ENCODE measurements around the gene SCUBE3.

SCUBE3 gene

GRCh38 chr6:35214869-35215664, 1.3 kb downstream of the SCUBE3 start:
- Histone ChIP-seq H3K9me3 (ENCODE audit: insufficient read depth, low read depth, low read length) (no peaks in the 10 kb centered on the region), H3K79me1 (ENCODE audit: low read length) (peaks cover 18% of the 10 kb centered on the region), H4K12ac (ENCODE audit: low read depth, low read length) (no peak overlapping the region), H4K8ac (ENCODE audit: low read depth, low read length) (no peak overlapping the region), H3K18ac (ENCODE audit: low read length) (peak overlapping the region; percentile 11), H2BK12ac (ENCODE audit: low read length) (peak overlapping the region; percentile 71), H3K4me3 (ENCODE audit: low read depth, low read length) (no peak overlapping the region), H3K79me2 (ENCODE audit: control insufficient read depth, insufficient read depth, low read length, poor library complexity) (peaks cover 2% of the 10 kb centered on the region), H2BK5ac (ENCODE audit: low read depth, low read length, poor library complexity) (no peak overlapping the region), H3K36me3 (ENCODE audit: control insufficient read depth in 1 of 2, insufficient read depth in 2 of 2, low read length in 2 of 2) (no peaks in the 10 kb centered on the region), H2AFZ (ENCODE audit: insufficient read depth, low read length, poor library complexity) (no peak overlapping the region), H2BK120ac (ENCODE audit: insufficient read depth, low read length, poor library complexity) (no peak overlapping the region), H3K9ac (ENCODE audit: low read length) (no peak overlapping the region), H3K4me2 (ENCODE audit: low read length) (peak overlapping the region; percentile 85), H3K4me1 (ENCODE audit: control insufficient read depth in 1 of 2, insufficient read depth in 2 of 2, low read length in 2 of 2) (peaks cover 35 to 41% of the 10 kb centered on the region in 2 experiments), H3K4ac (ENCODE audit: low read depth, low read length) (no peak overlapping the region), H3K23ac (ENCODE audit: low read length) (no peak overlapping the region), H3K14ac (ENCODE audit: low read length) (peak overlapping the region; percentile 4), H3K27me3 (ENCODE audit: insufficient read depth, low read length) (peaks cover 8% of the 10 kb centered on the region), H4K91ac (ENCODE audit: low read depth, low read length) (no peak overlapping the region), H2AK5ac (ENCODE audit: low read length) (peak overlapping the region; percentile 48), H3K27ac (ENCODE audit: low read depth, low read length) (no peak overlapping the region)
- no CpG with 5 or more reads among the region's 18 CpGs for WGBS (ENCODE audit: extremely low coverage, insufficient coverage, insufficient read length)
- peak; percentile 24 to 77 for DNase-seq

- peak overlapping the region; percentile 11 for H3K18ac ChIP-seq (ENCODE audit: low read length)
- no peak overlapping the region for H3K4me3 ChIP-seq (ENCODE audit: low read depth, low read length)
- no peak overlapping the region for H4K12ac ChIP-seq (ENCODE audit: low read depth, low read length)
- H3K9ac ChIP-seq (ENCODE audit: low read length), result no peak overlapping the region
- DNase-seq, result no peak
- H3K23ac ChIP-seq (ENCODE audit: low read length), result no peak overlapping the region
- H2BK120ac ChIP-seq (ENCODE audit: insufficient read depth, low read length, poor library complexity), result no peak overlapping the region
- H3K36me3 ChIP-seq (ENCODE audit: control insufficient read depth in 1 of 2, insufficient read depth in 2 of 2, low read length in 2 of 2), result no peaks in the 10 kb centered on the region
- no peak overlapping the region for H4K91ac ChIP-seq (ENCODE audit: low read depth, low read length)
- H2BK12ac ChIP-seq (ENCODE audit: low read length), result peak overlapping the region; percentile 71
- H3K4me1 ChIP-seq (ENCODE audit: control insufficient read depth in 1 of 2, insufficient read depth in 2 of 2, low read length in 2 of 2), result peaks cover 35 to 41% of the 10 kb centered on the region in 2 experiments
- no peak overlapping the region for H4K8ac ChIP-seq (ENCODE audit: low read depth, low read length)
- peak overlapping the region; percentile 85 for H3K4me2 ChIP-seq (ENCODE audit: low read length)
- peaks cover 8% of the 10 kb centered on the region for H3K27me3 ChIP-seq (ENCODE audit: insufficient read depth, low read length)
- H2AFZ ChIP-seq (ENCODE audit: insufficient read depth, low read length, poor library complexity), result no peak overlapping the region
- peak overlapping the region; percentile 48 for H2AK5ac ChIP-seq (ENCODE audit: low read length)
- H3K14ac ChIP-seq (ENCODE audit: low read length), result peak overlapping the region; percentile 4
- H3K4ac ChIP-seq (ENCODE audit: low read depth, low read length), result no peak overlapping the region
- WGBS (ENCODE audit: extremely low coverage, insufficient coverage, insufficient read length), result no CpG with 5 or more reads among the region's 6 CpGs
- no peak overlapping the region for H3K27ac ChIP-seq (ENCODE audit: low read depth, low read length)
- no peaks in the 10 kb centered on the region for H3K9me3 ChIP-seq (ENCODE audit: insufficient read depth, low read depth, low read length)
- H3K79me2 ChIP-seq (ENCODE audit: control insufficient read depth, insufficient read depth, low read length, poor library complexity), result peaks cover 2% of the 10 kb centered on the region
- peaks cover 18% of the 10 kb centered on the region for H3K79me1 ChIP-seq (ENCODE audit: low read length)
- H2BK5ac ChIP-seq (ENCODE audit: low read depth, low read length, poor library complexity), result no peak overlapping the region
These were observed 2.1 kb downstream of the SCUBE3 start for GRCh38 chr6:35215665-35216411.

GRCh38 chr6:35216412-35216732, 2.6 kb downstream of the SCUBE3 start:
- WGBS (ENCODE audit: extremely low coverage, insufficient coverage, insufficient read length), result no CpG with 5 or more reads among the region's 1 CpG
- no peak for DNase-seq

GRCh38 chr6:35216851-35217811, 3.4 kb downstream of the SCUBE3 start:
- Histone ChIP-seq H3K9ac (ENCODE audit: low read length) (no peak overlapping the region), H3K79me1 (ENCODE audit: low read length) (peaks cover 18% of the 10 kb centered on the region), H4K8ac (ENCODE audit: low read depth, low read length) (peak overlapping the region; percentile 29), H3K27ac (ENCODE audit: low read depth, low read length) (peak overlapping the region; percentile 59), H2BK5ac (ENCODE audit: low read depth, low read length, poor library complexity) (peak overlapping the region; percentile 18), H3K4ac (ENCODE audit: low read depth, low read length) (peak overlapping the region; percentile 24), H3K27me3 (ENCODE audit: insufficient read depth, low read length) (peaks cover 8% of the 10 kb centered on the region), H3K4me2 (ENCODE audit: low read length) (peak overlapping the region; percentile 47), H4K91ac (ENCODE audit: low read depth, low read length) (peak overlapping the region; percentile 50), H3K36me3 (ENCODE audit: control insufficient read depth in 1 of 2, insufficient read depth in 2 of 2, low read length in 2 of 2) (no peaks in the 10 kb centered on the region), H3K18ac (ENCODE audit: low read length) (peak overlapping the region; percentile 22), H3K23ac (ENCODE audit: low read length) (no peak overlapping the region), H2BK120ac (ENCODE audit: insufficient read depth, low read length, poor library complexity) (peak overlapping the region; percentile 21), H3K4me3 (ENCODE audit: low read depth, low read length) (no peak overlapping the region), H3K14ac (ENCODE audit: low read length) (peak overlapping the region; percentile 11), H3K9me3 (ENCODE audit: insufficient read depth, low read depth, low read length) (no peaks in the 10 kb centered on the region), H2AFZ (ENCODE audit: insufficient read depth, low read length, poor library complexity) (no peak overlapping the region), H2AK5ac (ENCODE audit: low read length) (peak overlapping the region; percentile 44), H3K4me1 (ENCODE audit: control insufficient read depth in 1 of 2, insufficient read depth in 2 of 2, low read length in 2 of 2) (peaks cover 35 to 41% of the 10 kb centered on the region in 2 experiments), H4K12ac (ENCODE audit: low read depth, low read length) (no peak overlapping the region), H3K79me2 (ENCODE audit: control insufficient read depth, insufficient read depth, low read length, poor library complexity) (peaks cover 2% of the 10 kb centered on the region), H2BK12ac (ENCODE audit: low read length) (peak overlapping the region; percentile 23)
- no peak for DNase-seq
- WGBS (ENCODE audit: extremely low coverage, insufficient coverage, insufficient read length), result no CpG with 5 or more reads among the region's 17 CpGs

More at GRCh38 chr6:35216412-35216732, 2.6 kb downstream of the SCUBE3 start:
- no peak overlapping the region for H4K12ac ChIP-seq (ENCODE audit: low read depth, low read length)
- no peak overlapping the region for H3K4ac ChIP-seq (ENCODE audit: low read depth, low read length)
- no peak overlapping the region for H4K91ac ChIP-seq (ENCODE audit: low read depth, low read length)
- H4K8ac ChIP-seq (ENCODE audit: low read depth, low read length), result no peak overlapping the region
- H3K14ac ChIP-seq (ENCODE audit: low read length), result no peak overlapping the region
- H2BK5ac ChIP-seq (ENCODE audit: low read depth, low read length, poor library complexity), result no peak overlapping the region
- no peak overlapping the region for H3K23ac ChIP-seq (ENCODE audit: low read length)
- peaks cover 18% of the 10 kb centered on the region for H3K79me1 ChIP-seq (ENCODE audit: low read length)
- no peak overlapping the region for H3K9ac ChIP-seq (ENCODE audit: low read length)
- H3K79me2 ChIP-seq (ENCODE audit: control insufficient read depth, insufficient read depth, low read length, poor library complexity), result peaks cover 2% of the 10 kb centered on the region
- no peak overlapping the region for H2AFZ ChIP-seq (ENCODE audit: insufficient read depth, low read length, poor library complexity)
- no peaks in the 10 kb centered on the region for H3K9me3 ChIP-seq (ENCODE audit: insufficient read depth, low read depth, low read length)
- no peak overlapping the region for H3K18ac ChIP-seq (ENCODE audit: low read length)
- no peak overlapping the region for H2BK120ac ChIP-seq (ENCODE audit: insufficient read depth, low read length, poor library complexity)
- no peaks in the 10 kb centered on the region for H3K36me3 ChIP-seq (ENCODE audit: control insufficient read depth in 1 of 2, insufficient read depth in 2 of 2, low read length in 2 of 2)
- H3K4me3 ChIP-seq (ENCODE audit: low read depth, low read length), result no peak overlapping the region
- no peak overlapping the region for H3K4me2 ChIP-seq (ENCODE audit: low read length)
- H2BK12ac ChIP-seq (ENCODE audit: low read length), result no peak overlapping the region
- H2AK5ac ChIP-seq (ENCODE audit: low read length), result no peak overlapping the region
- H3K27me3 ChIP-seq (ENCODE audit: insufficient read depth, low read length), result peaks cover 8% of the 10 kb centered on the region
- H3K27ac ChIP-seq (ENCODE audit: low read depth, low read length), result no peak overlapping the region
- peaks cover 35 to 41% of the 10 kb centered on the region in 2 experiments for H3K4me1 ChIP-seq (ENCODE audit: control insufficient read depth in 1 of 2, insufficient read depth in 2 of 2, low read length in 2 of 2)

Measured in trophoblast cell (in vitro differentiated cells and primary cell).